ENCODE results near the gene TNFRSF1B.

DNA sequence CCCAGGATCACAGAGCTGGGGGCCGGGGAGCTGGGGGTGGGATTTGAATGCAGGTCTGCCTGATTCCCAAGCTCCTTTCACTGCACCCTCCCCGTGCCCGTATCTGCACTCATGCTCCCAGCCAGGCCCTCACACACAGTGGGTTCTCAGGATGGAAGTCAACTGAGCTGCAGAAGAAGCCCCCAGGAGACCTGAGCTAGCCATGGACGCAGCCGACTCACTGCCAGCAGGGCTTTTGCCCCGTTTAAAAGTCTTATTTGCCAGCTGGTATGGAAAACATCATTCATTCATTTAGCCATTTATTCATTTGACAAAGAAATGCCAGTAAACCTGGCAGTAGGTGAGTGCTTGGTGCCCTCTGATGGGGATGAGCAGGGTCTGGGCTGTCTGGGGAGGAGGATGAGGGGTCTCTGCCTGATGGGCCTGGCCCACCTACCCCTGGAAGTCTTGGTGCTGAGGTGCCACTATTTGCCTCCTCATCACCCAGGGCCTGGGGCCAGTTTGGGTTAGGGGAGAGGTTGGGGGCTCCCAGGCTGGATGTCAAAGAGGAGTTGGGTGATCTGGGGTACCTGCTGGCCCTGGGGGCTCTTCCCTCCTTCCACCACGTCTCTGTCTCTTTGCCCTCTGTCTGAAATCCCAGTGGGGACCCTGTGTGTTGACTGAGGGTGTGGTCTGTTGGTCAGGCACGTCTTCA is 2.8 kb downstream of the TNFRSF1B start:
- TF ChIP-seq POLR2A (IDR thresholded peaks at IDR 0.05) (no peak), CTCF (IDR thresholded peaks at IDR 0.05) (no peak)
